GM13976 (cell line): ENCODE data around the gene PROM1.

Experiments
- DNase-seq: peaks from one replicate; pipeline ENCODE4 v3.0.0; 2012; ENCODE audit warnings: low spot score
- in situ Hi-C: fragments of 300-500 bp; cut with MboI; formaldehyde crosslinking; loops from one replicate; pipeline ENCODE4 v1.12.0; 2022; ENCODE audit warnings: low sequenced_read_pairs, mixed read lengths, inconsistent platforms; ENCODE audit not compliant: unreplicated experiment
- TF ChIP-seq, protein P1 (sequence below): IDR thresholded peaks from 2 replicates; pipeline ENCODE4 v1.5.1; 2012; ENCODE audit warnings: borderline replicate concordance, mild to moderate bottlenecking; ENCODE audit not compliant: insufficient read depth; ENCODE audit errors: extremely low read depth, missing control alignments, control extremely low read depth

The PROM1 gene

DNA sequence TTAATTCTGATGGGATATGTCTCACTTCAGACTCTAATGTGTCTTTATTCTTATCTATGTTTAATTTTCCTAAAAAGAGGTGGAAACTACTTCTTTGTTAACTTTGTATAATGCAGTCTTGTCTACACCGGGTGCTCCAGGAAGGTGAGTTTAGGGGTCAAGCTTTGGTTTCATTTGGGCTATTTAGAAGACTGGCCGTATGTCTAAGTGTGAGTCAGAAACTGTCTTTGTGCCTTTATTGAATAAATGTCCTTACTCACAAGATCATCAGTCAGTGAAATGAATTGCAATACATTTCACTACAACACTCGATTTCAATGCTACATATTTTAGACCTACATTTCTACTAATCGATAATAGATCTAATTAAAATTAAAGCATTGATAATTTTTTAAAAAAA, 56.2 kb downstream of the PROM1 start:
- in situ Hi-C loops, result loop anchor here (10.0 to 25.0 kb wide), 2 partner anchors 237 to 410 kb away; no protein-coding TSS in a partner anchor
- TF ChIP-seq, protein P1, sequence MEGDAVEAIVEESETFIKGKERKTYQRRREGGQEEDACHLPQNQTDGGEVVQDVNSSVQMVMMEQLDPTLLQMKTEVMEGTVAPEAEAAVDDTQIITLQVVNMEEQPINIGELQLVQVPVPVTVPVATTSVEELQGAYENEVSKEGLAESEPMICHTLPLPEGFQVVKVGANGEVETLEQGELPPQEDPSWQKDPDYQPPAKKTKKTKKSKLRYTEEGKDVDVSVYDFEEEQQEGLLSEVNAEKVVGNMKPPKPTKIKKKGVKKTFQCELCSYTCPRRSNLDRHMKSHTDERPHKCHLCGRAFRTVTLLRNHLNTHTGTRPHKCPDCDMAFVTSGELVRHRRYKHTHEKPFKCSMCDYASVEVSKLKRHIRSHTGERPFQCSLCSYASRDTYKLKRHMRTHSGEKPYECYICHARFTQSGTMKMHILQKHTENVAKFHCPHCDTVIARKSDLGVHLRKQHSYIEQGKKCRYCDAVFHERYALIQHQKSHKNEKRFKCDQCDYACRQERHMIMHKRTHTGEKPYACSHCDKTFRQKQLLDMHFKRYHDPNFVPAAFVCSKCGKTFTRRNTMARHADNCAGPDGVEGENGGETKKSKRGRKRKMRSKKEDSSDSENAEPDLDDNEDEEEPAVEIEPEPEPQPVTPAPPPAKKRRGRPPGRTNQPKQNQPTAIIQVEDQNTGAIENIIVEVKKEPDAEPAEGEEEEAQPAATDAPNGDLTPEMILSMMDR, result no peak
- DNase-seq, result no peak

DNA sequence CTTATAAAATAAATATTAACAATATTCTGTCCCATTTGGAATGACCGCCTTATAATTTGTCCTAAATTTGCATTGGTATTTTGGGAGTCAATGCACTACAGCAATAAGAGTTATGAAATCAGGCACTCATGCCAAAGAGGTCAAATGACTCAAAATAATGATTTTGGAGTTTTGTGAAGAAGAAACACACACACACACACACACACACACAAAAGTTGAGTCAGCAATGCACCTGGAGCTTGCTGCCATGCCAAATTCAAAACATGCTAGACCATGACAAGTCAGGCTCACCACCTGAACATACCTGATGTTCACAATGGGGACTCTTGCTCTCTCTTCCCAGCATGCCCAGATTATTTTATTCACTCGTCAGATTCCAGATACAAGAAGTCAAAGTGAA, 56.7 kb downstream of the PROM1 start:
- DNase-seq, result no peak
- TF ChIP-seq, protein P1, result no peak
- in situ Hi-C loops, result loop anchor here (10.0 to 25.0 kb wide), 2 partner anchors 238 to 410 kb away; no protein-coding TSS in a partner anchor

DNA sequence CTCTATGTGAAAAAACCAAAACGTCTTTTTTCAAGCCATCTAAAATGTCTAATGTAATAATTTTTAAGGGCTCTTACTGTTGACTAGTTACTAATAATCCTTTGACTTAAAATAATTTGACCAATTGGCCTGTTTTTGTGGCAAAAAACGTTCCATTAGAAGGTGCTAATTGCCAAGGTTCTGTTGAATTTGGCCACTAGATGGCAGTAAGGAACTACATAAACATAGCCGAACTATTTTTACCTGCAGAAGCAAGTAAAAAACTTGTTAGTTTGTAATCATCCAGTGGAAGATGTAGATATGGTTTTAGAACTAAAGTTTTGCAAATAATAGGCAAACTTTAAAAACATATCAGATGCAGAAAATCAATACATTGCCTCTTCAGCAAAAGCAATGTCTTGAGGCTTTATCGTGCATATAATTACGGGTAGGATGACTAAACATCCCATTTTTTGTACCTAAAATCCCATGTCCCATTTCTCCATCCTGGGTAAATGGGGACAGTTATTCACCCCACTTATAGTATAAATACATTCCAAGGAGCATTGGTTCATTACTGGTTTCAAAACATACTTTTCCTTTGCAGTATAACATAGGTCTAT, 57.6 kb downstream of the PROM1 start:
- TF ChIP-seq, protein P1, result peak; percentile 76
- DNase-seq, result peak; percentile 54
- in situ Hi-C loops, result loop anchor here (10.0 to 25.0 kb wide), 2 partner anchors 239 to 411 kb away; no protein-coding TSS in a partner anchor

DNA sequence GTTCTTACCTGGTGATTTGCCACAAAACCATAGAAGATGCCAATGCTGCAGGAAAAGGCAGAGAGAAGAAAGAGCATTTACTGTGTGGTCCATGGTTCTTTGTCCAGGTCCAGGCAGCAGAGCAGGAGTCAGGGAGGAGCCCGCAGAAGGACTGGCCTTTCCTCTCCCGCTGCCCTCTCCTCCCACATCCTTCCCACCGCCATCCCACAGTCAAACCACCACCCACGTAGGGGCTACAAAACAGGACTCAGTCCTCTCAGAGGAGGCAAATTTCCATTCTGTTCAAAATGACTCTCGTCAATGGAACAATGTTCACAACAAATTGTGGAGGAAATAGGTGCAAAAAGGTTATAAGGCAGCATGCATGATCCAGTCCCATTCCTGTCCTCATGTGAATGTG, 58.6 kb downstream of the PROM1 start:
- in situ Hi-C loops, result loop anchor here (10.0 to 25.0 kb wide), 2 partner anchors 240 to 412 kb away; no protein-coding TSS in a partner anchor
- no peak for DNase-seq
- TF ChIP-seq, protein P1, result no peak

DNA sequence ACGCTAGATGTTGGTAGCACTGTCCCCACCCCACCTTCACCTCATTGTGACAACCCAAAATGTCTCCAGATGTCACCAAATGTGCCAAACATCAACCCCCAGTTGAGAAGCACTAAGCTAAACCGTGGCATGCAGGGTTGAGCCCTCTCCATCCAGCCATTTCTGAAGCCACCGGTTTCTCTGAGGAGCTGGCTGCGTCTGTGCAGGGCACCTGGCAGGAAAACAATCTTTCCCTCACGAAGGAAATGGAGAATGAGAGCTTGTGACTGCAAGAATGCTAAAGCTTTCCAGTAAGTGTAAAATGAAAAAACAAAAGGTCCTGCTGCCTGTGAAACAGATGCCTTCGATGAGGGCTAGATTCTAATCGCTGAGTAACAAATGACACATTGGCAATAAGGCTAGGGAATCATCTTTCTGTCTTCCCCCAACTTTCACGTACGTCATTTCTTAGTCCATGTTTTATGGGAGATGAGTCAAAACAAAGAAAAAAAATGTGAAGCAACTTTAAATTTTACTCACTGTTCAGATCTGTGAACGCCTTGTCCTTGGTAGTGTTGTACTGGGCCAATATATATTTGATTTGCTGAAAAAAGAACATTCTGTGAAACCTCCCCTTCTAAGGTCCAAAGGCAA, 59.9 kb downstream of the PROM1 start:
- in situ Hi-C loops, result loop anchor here (10.0 kb wide), 1 partner anchor 241 kb away; no protein-coding TSS in a partner anchor
- TF ChIP-seq, protein P1, result no peak
- DNase-seq, result no peak

DNA sequence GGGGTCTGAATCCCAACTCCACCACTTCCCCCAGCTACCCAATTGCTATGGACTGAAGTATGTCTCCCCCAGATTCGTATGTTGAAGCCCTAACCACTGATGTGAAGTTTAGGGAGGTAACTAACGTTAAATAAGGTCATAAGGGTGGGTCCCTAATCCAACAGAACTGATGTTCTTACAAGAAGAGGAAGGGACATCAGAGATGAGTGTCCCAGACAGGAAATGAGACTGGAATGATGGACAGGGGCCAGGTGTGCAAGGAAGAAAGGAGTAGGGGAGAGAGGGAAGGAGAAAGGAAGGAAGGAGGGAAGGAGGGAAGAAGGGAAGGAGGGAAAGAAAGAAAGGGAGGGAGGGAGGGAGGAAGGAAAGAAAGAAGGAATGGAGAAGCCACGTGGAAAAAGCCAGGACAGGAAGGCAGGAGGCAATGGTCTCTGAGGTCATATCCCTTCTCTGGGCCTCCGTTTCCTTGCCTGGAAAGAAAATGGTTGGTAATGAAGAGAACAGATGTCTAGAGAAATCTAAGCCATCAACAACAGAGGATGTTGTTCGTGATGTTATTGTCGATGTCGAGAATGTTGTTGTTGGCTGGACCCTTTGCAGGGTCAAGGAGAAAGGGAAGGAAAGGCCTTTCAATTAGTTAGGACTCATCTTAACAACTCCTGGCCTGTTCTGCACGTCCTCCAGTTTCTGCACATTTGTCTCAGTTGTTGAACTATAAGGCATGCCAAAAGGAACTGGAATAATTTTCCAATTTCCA, 61.8 kb downstream of the PROM1 start:
- in situ Hi-C loops, result loop anchor here (10.0 kb wide), 1 partner anchor 243 kb away; no protein-coding TSS in a partner anchor
- no peak for DNase-seq
- TF ChIP-seq, protein P1, result no peak
